GM18858 (cell line): ENCODE data around the gene SFRP2.

Experiments
- ATAC-seq: cut with Tn5 transposase; IDR thresholded peaks from one replicate; pipeline ENCODE4 v1.9.1; 2021; ENCODE audit not compliant: unreplicated experiment

SFRP2 gene

GRCh38 chr4:153798420-153798819, 9.5 kb upstream of the SFRP2 start:
- no peak for ATAC-seq

- no peak for ATAC-seq
Observed at GRCh38 chr4:153794006-153794405, 5.1 kb upstream of the SFRP2 start.

GRCh38 chr4:153792618-153793247, 3.9 kb upstream of the SFRP2 start:
- no peak for ATAC-seq

- ATAC-seq, result no peak
Observed at GRCh38 chr4:153791746-153792617, 3.1 kb upstream of the SFRP2 start.

GRCh38 chr4:153790962-153791551, 2.2 kb upstream of the SFRP2 start:
- no peak for ATAC-seq

- no peak for ATAC-seq
Observed at GRCh38 chr4:153790500-153790865, 1.6 kb upstream of the SFRP2 start.

GRCh38 chr4:153789741-153790499, 1.0 kb upstream of the SFRP2 start:
- ATAC-seq, result no peak

GRCh38 chr4:153788051-153788412, 851 bp downstream of the SFRP2 start:
- ATAC-seq, result no peak

GRCh38 chr4:153787575-153787974, 1.3 kb downstream of the SFRP2 start:
- ATAC-seq, result no peak

- no peak for ATAC-seq
Observed at GRCh38 chr4:153787061-153787560, 1.8 kb downstream of the SFRP2 start.

GRCh38 chr4:153785910-153786721, 2.8 kb downstream of the SFRP2 start:
- no peak for ATAC-seq

- no peak for ATAC-seq
Observed at GRCh38 chr4:153784166-153784699, 4.7 kb downstream of the SFRP2 start.

- no peak for ATAC-seq
Observed at GRCh38 chr4:153782581-153782980, 6.3 kb downstream of the SFRP2 start.

GRCh38 chr4:153781717-153782416, 7.0 kb downstream of the SFRP2 start:
- no peak for ATAC-seq

GRCh38 chr4:153781280-153781679, 7.6 kb downstream of the SFRP2 start:
- no peak for ATAC-seq

- ATAC-seq, result peak; percentile 81
Observed at GRCh38 chr4:153780876-153781275, 8.0 kb downstream of the SFRP2 start.

GRCh38 chr4:153780221-153780620, 8.7 kb downstream of the SFRP2 start:
- ATAC-seq, result no peak

GRCh38 chr4:153778383-153778782, 10.5 kb downstream of the SFRP2 start:
- ATAC-seq, result no peak

GRCh38 chr4:153777421-153777820, 11.5 kb downstream of the SFRP2 start:
- no peak for ATAC-seq

- no peak for ATAC-seq
Observed at GRCh38 chr4:153776601-153777000, 12.3 kb downstream of the SFRP2 start.
